ENCODE data around the gene STARD5.
A peak's percentile ranks its signal among the peaks of the same experiment; 100 is the strongest.

The STARD5 gene

DNA sequence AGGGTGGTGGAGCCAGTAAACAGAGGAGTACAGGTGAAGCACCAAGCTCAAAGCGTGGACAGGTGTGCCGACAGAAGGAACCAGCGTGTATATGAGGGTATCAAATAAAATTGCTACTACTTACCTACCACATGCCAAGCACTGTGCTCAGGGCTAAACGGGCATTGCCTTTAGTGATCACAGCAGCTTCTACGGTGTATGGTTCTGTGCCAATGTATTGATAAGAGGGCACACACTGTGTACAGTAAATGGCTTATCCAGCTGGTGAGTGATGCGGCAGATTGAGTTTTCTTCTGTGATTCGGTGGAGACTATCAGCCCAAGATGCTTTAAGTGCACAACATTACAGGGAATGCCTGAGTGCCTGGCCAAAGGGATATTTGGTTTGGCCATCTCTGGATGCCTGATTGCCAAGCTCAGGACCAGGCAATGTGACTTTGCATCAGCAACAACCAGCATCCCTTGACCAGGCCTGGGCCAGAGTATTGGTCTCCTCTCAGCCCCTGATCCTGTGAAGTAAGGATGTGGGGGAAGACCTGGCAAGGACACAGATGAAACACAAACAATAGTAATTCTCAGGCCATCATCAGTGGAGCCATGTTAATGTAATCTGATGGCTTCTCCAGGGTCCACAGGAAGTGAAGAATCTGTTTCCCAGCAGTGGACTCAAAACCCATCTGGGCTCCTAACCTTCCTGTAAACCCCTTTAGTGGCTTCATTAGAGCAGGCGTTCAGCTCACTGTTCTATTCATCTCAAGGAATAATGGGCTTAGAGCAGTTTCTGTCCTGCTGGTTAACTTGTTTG is 14.1 kb downstream of the STARD5 start:
- no peak for DNase-seq

DNA sequence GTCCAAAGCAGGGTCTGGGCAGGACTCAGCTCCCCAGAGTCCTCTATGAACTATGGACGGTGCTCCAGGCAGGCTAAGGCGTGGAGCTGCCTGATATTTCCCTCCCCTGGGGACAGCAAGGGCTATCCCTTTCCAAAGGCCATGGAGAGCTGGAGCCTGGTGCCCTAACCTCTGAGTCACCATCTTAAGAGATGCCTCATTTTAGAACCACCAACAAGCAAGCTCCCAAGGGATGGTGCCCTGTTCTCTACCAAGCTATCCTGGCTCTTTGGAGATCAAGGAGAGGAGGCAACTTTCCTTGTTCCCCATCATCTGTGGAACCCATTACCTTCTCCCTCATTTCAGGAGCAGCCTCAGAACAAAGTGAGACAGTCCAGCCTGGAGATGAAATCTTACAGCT is 15.7 kb downstream of the STARD5 start:
- DNase-seq, result no peak

DNA sequence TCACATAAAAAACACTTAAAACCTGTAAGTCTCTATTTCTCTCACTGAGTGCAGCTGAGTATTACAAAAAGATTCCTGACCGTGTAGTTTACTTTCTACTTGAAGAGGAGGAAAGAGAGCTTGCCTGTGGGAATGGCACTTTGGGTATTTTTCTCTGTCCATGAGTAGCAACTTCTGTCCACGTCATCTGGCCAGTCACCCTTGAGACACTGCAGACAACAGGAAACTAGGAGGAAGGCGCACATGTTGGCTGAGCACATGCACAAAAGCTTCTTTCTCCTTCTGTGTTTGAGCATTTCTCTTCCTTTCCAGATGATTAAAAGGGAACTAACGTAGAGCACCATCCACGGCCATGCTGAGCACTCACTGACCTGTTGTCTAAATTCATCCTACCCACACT is 19.7 kb downstream of the STARD5 start:
- DNase-seq, result peak; percentile 30

DNA sequence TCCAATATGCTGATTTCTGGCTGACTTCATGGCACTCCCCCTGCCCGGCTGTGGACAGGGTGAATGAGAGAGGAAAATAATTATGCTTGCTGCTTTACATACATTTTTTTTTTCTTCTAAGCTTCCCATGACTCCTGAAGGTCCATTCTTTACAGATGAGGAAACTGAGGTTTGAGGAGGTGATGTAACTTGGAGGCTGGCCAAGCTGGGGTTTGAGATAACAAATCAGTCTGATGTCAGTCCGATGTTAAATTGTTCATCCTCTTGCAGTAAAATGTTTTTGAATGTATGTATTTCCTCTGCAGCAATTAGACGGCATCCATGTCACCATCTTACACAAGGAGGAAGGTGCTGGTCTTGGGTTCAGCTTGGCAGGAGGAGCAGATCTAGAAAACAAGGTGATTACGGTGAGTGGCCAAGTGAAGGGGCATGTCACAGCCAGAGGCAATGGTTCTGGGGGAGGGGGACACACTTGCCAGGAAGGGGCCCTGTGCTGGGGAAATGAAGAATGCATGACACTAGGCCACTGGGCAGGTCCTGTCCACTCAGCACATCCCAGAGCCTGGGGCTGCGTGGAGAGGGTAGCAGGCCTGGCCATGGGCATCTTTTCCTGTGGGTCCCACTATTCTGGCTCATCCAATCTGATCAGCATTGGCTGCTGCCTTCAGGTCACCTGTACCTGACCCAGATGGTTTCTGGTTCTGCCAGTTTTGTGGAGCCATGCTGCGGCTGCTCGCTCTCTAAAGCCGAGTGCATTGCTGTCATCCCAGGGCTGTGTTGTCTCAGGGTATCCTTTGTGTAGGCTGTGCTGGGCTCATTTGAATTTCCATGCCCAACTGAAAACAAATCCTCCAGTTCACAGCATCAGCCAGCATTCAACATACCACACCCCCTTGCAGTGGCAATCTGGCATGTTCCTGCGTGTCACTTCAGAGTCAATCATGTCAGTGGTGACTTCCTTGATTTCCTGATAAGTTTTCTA is 20.4 kb downstream of the STARD5 start:
- DNase-seq, result peak; percentile 31

DNA sequence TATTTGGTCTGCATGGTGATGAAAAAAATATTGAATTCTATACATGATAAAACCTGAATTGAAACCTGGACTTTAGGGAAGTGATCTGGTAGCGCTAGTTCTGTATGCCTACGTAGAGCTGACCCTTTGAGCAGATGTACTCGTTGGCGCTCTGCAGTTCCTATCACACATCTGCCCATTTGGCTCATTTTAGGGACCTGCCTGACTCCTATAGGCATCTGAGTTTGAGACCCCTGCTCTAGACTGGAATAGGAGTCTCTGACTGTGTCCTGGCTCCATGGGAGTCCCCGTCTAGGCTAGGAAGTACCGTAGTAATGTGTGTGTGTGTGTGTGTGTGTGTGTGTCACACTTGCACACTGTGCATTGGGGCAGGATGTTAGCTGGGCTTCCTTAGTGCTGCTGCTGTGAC is 21.2 kb downstream of the STARD5 start:
- no peak for DNase-seq

DNA sequence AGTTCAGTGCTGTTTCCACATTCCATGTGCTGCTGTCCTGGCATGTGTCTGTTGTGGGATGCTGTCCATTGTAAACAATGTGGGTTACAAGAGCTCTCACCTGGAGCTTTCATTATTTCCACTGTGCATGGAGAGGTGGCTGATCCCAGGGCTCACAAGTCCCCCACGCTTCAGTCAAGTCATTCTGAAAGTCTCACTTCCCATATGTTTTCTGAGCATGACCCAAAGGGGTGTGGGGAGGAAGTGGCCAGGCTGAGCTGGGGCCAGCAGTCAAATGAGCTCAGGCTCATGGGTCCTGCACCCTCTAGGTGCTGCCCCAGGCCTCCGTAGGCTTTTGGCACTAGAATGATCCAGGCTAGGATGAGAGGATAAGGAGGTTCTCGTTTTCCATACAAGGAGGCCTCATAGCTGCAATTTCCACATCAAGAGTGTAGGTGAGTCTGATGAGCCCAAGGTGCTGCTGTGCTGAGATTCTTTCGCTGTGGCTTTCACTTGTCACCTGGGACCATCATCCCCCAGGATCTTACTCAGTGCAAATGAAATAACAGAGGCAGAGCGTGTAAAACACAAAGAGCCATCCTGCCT is 22.0 kb downstream of the STARD5 start:
- DNase-seq, result peak; percentile 54

DNA sequence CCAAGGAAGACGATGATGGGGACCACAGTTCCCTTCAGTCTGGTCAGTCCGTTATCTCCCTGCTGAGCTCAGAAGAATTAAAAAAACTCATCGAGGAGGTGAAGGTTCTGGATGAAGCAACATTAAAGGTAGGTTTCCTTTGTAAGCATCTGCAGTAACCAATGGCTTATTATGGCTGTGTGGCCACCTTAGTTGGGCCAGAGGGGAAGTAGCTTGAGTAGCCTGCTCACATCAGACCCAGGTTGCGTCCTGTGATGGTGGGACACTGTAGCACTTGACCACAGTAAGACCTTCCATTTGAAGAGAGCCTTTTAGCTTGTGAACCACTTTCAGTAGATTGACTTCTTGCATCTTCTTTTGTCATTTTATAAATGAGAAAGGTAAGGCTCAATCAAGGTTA is 22.6 kb downstream of the STARD5 start:
- DNase-seq, result no peak

DNA sequence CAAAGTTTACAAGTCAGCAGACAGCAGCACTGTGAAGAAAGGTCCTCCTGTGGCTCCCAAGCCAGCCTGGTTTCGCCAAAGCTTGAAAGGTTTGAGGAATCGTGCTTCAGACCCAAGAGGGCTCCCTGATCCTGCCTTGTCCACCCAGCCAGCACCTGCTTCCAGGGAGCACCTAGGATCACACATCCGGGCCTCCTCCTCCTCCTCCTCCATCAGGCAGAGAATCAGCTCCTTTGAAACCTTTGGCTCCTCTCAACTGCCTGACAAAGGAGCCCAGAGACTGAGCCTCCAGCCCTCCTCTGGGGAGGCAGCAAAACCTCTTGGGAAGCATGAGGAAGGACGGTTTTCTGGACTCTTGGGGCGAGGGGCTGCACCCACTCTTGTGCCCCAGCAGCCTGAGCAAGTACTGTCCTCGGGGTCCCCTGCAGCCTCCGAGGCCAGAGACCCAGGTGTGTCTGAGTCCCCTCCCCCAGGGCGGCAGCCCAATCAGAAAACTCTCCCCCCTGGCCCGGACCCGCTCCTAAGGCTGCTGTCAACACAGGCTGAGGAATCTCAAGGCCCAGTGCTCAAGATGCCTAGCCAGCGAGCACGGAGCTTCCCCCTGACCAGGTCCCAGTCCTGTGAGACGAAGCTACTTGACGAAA is 24.2 kb downstream of the STARD5 start:
- DNase-seq, result peak; percentile 32

DNA sequence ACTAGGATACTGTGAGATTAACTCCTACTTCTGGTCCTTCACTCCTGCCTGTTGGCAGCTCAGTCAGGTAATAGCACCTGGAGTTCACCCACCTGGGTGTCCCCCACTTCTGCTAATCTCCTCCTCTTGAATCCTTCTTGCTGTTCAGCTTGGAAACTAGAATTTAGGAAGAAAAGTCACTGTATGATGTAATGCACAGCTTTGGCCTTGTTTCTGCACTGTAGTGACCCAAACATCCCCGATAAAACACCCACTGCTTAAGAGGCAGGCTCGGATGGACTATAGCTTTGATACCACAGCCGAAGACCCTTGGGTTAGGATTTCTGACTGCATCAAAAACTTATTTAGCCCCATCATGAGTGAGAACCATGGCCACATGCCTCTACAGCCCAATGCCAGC is 24.8 kb downstream of the STARD5 start:
- no peak for DNase-seq

DNA sequence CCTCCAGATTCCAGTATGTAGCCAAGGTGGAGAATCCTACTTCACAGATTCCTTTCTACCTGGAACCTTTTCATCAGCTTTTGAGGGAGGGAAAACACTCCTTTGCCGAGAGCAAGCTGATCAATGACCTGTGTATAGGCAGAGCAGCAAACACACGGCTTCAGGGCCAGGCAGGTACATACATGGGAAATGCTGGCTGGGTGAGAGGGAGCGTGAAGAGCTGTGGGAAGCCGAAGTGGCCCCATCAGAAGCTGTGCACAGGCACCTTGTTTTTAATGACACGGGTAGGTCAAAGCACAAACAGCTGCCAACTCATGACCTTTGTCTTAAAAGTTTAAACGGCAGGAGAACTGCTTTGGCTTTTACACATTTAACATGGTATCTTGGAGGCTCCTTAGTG is 25.3 kb downstream of the STARD5 start:
- no peak for DNase-seq

DNA sequence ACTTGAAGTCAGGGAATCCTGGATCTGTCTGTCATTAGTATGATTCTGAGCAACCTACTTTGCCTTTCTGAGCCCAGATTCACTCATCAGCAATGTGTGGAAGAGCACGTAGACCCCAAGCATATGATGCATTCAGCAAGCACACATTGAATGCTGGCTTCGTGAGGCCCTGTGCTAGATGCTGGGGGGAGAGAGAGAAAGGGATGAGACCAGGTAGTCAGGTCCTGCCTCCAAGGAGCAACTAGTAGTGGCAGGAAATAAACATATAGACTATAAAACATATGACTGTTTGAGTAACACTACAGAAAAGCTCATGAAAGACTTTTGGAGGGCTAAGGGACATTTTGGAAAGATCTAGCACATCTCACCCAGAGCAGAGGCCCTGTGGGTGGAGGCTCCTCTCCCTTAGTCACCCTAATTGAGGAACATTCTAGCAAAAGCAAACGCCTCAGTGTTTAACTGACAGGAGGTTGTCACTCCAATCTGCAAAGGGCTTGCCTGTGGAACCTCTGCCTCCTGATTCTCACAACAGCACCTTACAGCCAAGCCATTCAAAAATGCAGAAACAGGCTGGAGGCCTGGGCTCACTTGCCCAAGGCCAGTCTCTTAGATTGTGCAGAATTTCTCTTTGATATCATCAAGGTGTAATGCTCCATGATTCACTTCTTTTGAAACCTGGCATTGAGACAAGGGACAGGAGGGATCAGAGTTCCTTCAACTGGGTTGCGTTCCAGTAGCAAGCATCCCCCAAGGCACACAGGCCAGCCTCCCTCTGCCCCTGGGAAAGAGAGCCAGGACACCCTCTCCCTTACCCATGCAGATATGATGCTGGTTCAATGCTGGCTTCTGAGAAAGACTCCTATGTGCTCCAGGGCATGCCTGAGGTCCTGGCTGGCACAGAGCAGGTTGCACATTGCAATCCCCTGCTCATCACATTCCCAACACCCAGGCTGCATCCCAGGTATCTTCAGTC is 26.1 kb downstream of the STARD5 start:
- DNase-seq, result peak; percentile 24

DNA sequence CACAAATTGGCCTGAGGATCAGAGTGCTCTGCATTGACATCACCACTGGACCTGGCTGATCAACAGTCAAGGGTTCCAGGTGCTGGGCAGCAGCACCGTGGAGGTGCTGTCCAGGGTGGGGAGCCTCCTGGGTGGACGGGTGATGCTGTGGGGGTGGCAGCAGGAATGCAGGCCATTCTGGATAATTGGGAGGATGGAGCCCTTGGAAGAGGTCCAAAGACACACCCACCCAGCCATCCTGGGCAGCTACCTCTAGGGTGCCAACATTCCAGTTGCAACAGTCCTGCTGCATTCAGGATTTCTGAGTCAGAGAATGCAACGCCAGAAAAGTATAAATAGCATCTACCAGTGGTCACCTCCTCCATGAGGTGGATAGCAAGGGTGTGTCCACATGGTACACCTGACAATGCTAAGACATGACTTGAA is 26.8 kb downstream of the STARD5 start:
- no peak for DNase-seq

DNA sequence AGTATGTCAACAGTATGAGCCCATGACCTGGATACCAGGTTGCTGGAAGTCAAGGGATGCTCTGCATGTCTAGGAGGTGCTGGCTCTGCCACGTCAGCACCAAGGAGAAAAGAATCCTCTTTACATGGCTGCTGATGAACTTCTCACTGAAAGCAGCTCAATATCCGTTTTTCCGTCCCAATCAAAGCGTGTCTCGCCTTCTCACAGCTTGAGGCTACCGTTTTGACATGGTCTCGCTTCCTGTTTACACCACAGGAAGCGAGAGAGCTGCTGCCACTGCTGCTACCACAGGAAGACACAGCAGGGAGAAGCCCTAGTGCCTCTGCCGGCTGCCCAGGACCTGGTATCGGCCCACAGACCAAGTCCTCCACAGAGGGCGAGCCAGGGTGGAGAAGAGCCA is 27.3 kb downstream of the STARD5 start:
- peak; percentile 64 for DNase-seq

DNA sequence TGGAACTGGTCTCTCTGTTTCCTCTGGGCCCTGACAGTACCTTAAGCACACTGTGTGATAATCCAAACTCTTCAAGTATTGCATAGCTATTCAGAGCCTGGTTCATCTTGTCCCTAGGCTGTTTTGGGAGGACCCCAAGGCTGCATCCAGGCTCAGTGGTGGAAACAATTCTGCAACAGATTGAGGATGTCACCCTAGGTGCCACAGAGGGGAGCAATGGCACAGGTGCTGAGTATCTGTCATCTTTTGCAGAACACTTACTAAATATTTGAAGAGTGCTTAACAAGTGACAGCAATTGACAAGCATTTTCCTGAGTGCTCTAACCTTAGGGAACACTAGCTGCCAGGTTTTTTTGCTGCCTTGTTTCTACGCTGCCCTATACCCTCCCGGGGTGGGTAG is 27.8 kb downstream of the STARD5 start:
- no peak for DNase-seq

DNA sequence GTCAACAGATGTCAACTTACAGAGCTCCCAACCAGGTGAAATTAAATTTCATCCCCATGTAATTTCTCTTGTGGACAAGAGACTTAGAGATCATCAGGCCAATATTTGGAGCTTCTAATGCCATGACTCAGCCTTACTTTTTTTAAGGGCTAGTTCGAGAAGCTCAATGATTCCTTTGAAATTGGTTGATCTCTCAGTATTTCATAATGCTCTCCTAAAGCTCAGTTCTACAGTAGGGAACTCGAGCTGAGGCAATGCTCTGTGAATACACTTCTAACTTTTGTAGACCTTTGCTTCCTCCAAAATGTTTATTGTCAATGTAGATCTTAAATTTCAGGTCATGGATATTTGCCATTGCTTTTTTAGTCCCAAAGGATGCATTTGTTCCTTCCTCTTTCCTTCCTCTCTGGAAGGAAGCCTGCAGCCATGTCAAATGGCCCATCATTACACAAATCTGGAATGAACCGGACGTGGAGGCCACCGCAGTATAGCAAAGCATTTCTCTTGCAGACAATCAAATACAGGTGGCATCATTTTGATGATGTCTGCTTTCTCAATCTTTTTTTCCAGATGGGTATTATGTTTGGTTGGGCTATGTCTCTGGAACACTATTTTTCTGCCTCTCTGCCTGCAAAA is 28.3 kb downstream of the STARD5 start:
- no peak for DNase-seq

DNA sequence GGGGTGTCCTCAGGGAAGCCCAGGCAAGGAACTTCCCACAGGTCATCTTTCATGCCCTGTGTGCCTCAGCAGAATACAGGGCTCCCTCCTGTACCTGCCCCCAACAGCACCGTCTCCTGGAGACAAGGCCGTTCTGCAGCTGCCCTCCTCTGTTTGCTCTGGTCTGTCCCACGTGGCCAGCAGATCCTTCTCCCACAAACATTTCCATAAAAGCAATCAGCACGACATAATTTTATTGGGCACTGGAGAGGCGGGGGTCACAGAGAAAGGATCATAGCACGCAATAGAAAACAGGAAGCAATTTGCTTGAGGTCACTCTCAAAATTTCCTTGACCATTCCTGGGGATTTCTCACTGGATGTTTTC is 29.4 kb downstream of the STARD5 start:
- DNase-seq, result no peak

DNA sequence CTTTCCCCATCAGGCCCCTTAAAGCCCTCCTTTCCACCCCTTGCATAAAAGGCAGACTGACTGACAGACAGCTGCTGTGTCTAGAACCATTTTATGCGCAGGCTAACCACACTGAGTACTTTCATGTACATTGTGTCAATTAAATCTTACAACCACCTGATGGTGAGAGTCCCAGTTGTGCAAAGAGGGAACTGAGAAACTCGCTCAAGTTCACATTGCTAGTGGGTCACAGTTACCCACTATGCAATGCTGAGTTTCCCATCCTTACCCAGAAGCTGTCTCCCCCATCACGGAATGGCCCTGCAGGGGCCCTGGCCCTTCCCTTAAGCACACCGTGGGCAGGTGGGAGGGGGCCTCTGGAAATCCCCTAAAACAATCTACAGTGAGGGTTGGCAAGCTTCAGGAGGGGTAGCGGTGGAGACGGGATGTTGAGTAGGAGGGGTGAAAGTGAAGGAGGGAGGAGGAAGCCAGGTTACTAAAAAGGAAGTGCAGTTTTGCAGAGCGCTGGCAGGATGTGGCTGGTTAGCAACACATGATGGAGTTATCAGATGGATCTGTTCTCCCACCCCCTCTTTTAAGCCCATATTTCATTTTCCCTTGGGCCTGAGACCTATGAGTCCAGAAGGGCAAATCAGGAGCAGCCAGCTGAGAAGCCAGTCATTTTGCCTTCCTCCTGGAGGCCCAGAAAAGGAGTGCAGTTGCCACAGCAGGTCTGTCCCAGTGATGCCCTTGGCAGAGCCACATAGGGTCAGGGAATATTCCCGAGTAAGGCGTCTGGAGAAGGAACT is 30.0 kb downstream of the STARD5 start:
- peak; percentile 52 for DNase-seq

DNA sequence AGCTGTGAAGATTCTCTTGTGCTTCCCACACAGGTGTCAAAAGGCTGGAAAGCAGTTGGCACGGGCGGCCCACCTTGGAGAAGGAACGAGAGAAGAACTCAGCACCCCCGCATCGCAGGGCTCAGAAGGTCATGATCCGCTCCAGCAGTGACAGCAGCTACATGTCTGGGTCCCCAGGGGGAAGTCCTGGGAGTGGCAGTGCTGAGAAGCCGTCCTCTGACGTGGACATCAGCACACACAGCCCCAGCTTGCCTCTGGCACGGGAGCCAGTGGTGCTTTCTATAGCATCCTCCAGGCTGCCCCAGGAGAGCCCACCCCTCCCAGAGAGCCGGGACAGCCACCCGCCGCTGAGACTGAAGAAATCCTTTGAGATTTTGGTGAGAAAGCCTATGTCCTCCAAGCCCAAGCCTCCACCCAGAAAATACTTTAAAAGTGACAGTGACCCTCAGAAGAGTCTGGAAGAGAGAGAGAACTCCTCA is 31.4 kb downstream of the STARD5 start:
- DNase-seq, result peak; percentile 52

DNA sequence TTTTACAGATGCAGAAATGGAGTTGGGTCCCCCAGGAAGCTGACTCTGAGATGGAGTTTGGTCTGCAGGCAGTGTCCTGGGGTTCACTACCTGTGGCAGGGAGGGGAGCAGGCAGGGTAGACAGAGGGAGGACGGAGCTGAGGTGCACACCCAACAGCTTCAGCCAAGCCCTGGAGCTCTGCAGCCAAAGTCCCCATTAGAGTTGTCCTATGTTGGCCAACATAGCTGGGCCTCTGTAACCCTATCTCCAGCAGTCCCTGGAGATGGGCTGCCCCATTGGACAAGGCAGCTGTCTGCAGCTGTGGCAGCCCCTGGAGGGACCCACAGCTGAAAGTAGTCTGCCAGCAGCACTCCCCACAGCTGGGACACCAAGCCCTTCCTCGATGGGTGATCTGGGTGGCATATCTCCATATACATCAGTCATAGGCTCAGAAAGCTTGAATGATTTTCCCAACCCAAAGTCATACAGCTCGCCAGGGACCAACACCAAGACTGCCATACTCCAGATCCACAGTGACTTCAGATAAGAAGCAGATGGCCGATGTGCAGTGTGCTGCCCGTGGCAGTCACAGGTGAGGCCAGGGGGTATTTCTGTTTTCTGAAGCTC is 31.9 kb downstream of the STARD5 start:
- no peak for DNase-seq

DNA sequence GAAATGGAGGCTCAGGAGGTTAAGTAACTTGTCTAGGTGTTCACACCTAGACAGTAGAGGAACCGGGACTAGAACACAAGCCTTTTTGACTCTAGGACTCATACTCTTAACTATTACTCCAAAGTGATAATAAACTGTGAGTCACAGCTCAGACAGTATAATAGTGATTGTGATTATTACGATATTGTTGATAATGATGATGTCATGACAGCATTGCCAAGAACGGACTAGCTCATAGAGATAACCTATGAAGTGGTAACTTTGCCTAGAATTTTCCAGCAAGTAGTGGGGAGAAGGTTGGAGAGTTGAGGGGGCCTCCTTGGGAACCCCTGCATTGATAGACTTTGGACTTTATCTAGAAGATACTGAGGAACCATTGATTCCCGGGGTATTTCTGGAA is 34.0 kb downstream of the STARD5 start:
- no peak for DNase-seq
